GM12891 (cell line): Measurements from ENCODE around the gene SURF6.
"Not testable (repeated sequence)": the region's sequence is repeated elsewhere in the genome, so short reads cannot be mapped to it uniquely, and the experiment has no call there.

Experiments
- DNase-seq: peaks from one replicate; pipeline ENCODE4 v3.0.0; 2011; ENCODE audit warnings: low spot score; ENCODE audit not compliant: insufficient read length
- FAIRE-seq: peaks from 2 replicates; lab custom pipeline; 2011; peaks lifted over from hg19 to GRCh38; lab: Jason Lieb, UNC
- PAX5 ChIP-seq: IDR thresholded peaks from 2 replicates; pipeline ENCODE4 v1.6.1; 2011; ENCODE audit warnings: low read length, moderate library complexity, mild to moderate bottlenecking; ENCODE audit not compliant: insufficient read depth, severe bottlenecking
- POLR2A ChIP-seq: IDR thresholded peaks from 2 replicates; pipeline ENCODE4 v1.6.1; 2011; ENCODE audit warnings: low read depth, low read length, control low read depth
- POLR2AphosphoS5 ChIP-seq: IDR thresholded peaks from 2 replicates; pipeline ENCODE4 v1.6.1; 2011; ENCODE audit warnings: low read depth, low read length, control low read depth
- POU2F2 ChIP-seq: IDR thresholded peaks from 2 replicates; pipeline ENCODE4 v1.6.1; 2011; ENCODE audit warnings: low read depth, mild to moderate bottlenecking, control low read depth, low read length, moderate library complexity
- SPI1 ChIP-seq: IDR thresholded peaks from 2 replicates; pipeline ENCODE4 v1.6.1; 2011; ENCODE audit warnings: low read depth, low read length, control low read depth
- TAF1 ChIP-seq: IDR thresholded peaks from 2 replicates; pipeline ENCODE4 v1.6.1; 2011; ENCODE audit warnings: low read depth, low read length, control low read depth

Gene SURF6

DNA sequence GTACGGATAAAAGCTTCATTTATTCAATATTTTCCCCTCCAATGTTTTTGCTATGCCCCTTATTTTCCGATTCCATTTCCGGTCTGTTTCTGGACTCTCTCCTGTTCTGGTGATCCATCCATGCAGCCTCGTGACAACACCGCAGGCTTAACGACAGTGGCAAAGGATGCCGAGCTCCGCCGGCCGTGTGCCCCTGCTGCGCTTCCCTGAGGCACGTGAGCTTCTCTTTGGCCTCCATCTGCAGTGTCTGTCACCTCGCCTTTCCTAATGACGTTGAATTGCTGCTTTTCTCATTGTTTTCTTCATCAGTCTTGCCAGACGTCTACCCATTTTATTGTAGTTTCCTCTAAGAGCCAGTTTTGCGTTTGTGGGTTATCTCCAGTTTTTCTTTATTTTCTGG, 28.7 kb downstream of the SURF6 start:
- no peak for FAIRE-seq
- no peak for DNase-seq
- TF ChIP-seq PAX5 = no peak

DNA sequence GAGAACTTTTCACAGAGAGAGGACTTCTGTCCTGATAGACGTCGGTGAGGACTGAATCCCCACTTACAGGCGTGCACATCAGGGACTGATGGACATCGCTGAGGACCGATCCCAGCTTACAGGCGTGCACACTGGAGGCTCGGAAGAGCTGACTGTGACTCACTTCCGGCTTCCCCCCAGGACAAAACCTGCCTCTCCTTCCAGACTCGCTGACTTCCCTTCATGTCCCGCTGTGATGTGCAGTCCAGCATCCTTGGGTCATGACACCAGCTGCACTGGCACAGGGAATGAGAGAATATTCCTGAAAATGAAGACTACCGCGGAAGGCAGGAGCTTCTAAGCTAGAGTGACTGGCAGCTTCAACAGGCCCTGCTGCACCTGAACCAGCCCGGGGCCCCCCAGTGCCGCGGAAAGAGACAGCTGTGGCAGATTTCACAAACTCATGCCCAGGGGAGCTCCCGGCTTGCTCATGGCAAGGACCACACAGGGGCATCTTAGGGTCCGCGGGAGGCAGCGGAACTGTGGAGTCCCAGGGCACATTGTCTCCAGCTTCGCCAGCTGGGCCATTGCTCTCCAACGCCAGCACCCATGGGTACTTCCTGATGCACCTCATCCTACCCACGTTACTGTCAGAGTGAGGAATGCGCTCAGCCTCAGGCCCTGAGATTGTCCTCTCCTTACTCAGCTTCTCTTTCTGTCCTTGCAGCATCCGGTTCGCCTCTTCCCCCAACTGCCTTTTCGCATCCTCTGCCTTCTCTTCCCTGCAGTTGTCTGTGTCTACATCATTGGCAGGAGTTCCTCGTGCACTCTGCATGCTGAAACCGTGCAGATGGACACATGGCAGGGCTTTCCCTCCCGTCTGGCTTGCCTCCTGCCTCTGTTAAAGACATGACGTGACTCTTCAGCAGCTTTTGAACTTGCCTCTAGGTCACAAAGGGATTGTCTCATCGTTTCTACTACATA, 29.5 kb downstream of the SURF6 start:
- DNase-seq (no peak), FAIRE-seq (no peak)
- no peak for TF ChIP-seq SPI1
- TF ChIP-seq POLR2A = no peak
- no peak for TF ChIP-seq TAF1
- TF ChIP-seq POU2F2 = no peak
- no peak for TF ChIP-seq PAX5

DNA sequence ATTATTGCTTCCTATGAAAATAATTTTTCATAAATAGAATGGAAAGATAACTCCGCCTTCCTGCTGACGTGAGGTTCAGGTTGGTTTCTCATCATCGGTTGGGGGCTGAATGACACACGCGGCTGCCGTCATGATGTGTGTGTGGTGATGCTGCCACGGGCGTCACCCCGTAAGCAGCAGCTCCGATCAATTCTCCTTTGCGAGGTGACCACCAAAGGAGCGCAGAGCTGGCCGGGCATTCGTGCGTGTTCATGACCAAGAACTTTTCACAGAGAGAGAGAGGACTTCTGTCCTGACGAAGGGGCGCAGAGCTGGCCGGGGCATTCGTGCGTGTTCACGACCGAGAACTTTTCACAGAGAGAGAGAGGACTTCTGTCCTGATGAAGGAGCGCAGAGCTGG, 30.3 kb downstream of the SURF6 start:
- DNase-seq (no peak), FAIRE-seq (no peak)
- TF ChIP-seq SPI1 = no peak
- no peak for TF ChIP-seq POLR2A

DNA sequence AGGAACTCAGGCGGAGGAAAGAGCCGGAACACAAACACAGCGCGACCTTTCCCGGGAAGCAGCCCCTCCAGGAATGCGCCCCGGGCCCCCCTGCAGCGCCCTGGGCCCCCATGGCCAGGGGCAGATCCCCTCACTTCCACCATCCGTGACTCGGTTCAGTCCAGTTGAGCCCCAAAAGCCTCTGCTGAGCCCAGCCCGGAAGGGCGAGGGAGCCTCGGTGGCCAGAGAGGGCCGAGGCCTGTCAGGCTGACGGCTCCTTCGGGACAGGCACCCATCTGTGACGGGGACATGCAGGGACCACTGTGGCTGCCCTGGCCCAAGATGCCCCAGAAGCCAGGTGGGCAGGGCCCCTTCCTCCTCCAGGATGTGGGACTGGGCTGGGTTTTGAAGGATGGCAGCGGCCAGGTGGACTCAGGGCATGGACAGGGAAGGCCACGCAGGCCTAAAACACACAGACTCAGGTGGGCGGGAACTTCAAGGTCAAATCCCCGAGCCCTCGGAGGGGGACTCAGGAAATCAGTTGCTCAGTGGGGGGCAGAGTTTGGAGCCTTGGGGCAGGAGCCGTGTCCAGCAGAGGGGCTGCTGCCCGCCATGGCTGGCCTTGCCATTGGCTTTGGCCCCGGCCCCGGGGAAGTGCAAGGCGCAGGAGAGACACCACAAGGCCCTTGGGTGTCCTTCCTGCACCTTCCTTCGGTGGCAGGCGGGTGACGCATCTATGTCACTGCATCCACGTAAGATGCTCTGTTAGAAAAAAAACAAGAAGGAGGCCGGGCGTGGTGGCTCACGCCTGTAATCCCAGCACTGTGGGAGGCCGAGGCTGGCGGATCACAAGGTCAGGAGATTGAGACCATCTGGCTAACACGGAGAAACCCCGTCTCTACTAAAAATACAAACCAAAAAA, 31.3 kb downstream of the SURF6 start:
- TF ChIP-seq POU2F2 (no peak), POLR2A (no peak), POLR2AphosphoS5 (no peak), TAF1 (no peak), SPI1 (no peak), PAX5 (no peak)
- FAIRE-seq = no peak

DNA sequence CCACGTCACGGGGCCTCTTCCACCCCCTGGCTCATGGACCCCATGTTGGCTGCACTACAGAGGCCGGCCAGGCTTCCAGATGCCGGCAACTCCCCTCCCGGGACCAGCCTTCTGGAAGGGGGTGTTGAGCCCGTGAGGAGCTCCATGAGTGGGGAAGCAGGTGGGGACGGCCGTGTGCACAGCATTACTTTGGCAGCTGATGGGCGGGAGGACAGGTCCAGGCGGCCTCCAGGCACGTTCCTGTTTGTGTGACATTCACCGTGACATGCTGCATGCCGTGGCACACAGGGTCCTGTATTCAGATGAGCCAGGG, 31.9 kb downstream of the SURF6 start:
- DNase-seq (no peak), FAIRE-seq (no peak)
- no peak for TF ChIP-seq SPI1
- TF ChIP-seq TAF1 = no peak
- TF ChIP-seq PAX5 = no peak
- no peak for TF ChIP-seq POU2F2
- TF ChIP-seq POLR2A = no peak
- no peak for TF ChIP-seq POLR2AphosphoS5

More for the DNA sequence above, 31.3 kb downstream of the SURF6 start:
- DNase-seq = no peak

DNA sequence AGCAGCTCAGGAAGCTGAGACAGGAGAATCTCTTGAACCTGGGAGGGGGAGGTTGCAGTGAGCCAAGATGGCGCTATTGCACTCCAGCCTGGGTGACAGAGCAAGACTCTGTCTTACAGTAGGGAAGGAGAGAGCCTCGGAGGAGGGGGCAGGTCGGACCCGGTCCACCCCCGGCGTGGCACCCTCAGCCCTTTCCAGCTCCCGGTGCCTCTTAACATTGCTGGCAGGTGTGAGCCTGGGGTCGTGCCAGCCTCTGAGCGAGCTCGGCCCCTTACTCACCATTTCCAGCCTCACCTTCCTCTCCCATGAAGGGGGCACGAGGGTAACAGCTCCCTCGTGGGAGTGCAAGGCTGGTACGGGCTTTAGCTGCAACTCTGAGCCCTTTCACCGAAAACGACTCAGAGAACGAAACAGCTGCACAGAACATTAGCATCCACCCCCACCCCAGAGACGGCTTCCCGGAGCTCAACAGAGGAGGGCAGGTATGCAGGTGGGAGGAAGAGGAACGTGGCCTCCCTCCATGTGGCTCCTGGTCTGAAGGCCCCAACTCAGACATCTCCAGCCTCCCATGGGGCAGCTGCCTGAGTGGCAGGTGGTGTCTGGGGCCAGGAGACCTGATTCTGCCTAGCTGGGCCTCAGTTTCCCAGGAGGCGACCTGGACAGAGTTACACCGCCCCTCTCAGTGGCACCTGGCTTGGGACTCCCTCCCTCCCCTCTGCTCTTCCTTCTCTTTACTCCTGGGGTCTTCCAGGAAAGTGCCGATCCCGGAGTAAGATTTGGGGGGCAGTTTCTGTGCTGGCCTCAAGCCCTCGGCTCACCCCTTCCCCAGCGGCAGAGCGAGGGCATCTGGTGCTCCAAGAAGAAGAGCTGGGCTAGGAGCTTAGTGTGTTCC, 32.5 kb downstream of the SURF6 start:
- TF ChIP-seq PAX5 (no peak), POLR2A (no peak), POU2F2 (no peak), TAF1 (no peak), SPI1 (no peak), POLR2AphosphoS5 (no peak)
- no peak for DNase-seq
- no peak for FAIRE-seq

DNA sequence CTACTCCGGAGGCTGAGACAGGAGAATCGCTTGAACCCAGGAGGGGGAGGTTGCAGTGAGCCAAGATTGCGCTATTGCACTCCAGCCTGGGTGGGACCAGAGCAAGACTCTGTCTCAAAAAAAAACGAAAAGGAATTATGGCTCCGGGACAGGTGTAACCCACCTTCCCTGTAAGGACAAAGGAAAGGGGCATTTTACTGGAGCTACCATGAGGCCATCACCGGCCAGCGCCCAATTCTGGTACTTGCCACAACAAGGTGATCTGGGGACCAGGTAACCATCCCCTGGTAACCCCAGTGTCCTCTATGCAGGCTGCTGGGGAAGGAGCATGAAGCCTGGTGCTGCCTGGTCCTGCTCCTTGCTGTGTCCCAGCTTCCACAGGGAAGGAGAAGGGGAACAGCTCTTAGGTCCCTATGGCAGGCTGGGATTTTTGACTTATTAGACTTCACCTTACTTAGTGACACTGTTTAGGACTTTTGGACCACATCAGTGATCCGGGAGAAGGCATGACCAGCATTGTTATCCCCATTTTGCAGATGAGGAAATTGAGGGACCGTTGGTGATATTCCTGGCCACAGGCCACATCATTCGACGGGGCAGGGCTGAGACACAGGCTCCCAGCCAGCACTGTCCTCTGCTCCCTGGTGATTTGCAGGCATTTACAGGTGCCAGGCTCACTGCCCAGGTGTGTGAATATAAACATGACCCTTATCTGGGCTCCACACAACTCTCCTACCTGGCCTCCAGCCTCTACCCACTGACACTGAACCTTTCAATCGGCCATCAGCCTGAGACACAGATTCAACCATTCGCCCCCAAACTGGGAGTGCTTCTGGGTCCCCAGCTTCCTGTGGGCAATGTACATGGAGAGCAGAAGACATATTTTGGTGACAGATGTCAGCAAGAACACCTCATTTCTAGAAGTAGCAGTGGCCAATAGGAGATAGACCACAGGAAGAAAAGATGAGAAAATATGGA, 34.4 kb downstream of the SURF6 start:
- DNase-seq (no peak), FAIRE-seq (no peak)
- no peak for TF ChIP-seq TAF1
- no peak for TF ChIP-seq POLR2AphosphoS5
- no peak for TF ChIP-seq POU2F2
- no peak for TF ChIP-seq PAX5
- TF ChIP-seq POLR2A = no peak
- TF ChIP-seq SPI1 = no peak

DNA sequence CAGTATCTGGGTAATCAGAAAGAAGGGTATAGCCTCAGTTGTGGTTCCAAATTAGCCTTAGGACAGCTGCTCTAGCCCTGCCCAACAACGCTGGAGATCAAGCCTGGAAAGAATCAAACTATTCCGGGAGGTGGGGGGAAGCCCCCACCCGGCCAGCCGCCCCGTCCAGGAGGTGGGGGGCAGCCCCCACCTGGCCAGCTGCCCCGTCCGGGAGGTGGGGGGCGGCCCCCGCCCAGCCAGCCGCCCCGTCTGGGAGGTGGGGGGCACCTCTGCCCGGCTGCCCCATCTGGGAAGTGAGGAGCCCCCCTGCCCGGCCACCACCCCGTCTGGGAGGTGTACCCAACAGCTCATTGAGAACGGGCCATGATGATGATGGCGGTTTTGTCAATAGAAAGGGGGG, 36.0 kb downstream of the SURF6 start:
- DNase-seq, FAIRE-seq: not testable (repeated sequence)

DNA sequence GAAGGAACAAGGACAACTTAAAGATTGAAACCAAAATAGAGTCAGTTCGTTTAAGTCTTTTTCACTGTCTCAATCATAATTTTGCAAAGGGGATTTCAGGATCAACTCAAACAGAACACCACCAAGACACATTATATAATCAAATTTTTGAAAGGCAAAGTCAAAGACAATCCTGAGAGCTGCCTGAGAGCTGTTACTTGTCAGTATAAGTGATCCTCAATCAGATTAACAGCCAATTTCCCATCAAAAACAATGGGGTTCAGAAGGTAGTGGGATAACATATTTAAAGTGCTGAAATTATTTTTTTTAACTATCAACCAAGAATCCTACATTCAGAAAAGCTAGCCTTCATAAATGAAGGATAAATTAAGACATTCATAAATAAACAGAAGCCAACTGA, 41.7 kb downstream of the SURF6 start:
- DNase-seq = no peak
- FAIRE-seq = no peak
- TF ChIP-seq POLR2A (no peak), SPI1 (no peak), POLR2AphosphoS5 (no peak), TAF1 (no peak), PAX5 (no peak), POU2F2 (no peak)
